Measurements from ENCODE around the gene FBXO33. TPM values are rescaled to one million over a fixed set of nuclear protein-coding genes. Genes with fewer than 3 reads are reported as not detected.
"Not testable (repeated sequence)": the region's sequence is repeated elsewhere in the genome, so short reads cannot be mapped to it uniquely, and the experiment has no call there.

FBXO33 gene
- total RNA-seq, 3 donors from 2014 or later: 8.6 to 9.9 (median 9.6) TPM

GRCh38 chr14:39365354-39365753 is 66.9 kb downstream of the FBXO33 start:
- H3K9me3 ChIP-seq: peaks cover 13% of the 10 kb centered on the region
- no peak overlapping the region for H3K4me3 ChIP-seq
- intact Hi-C loops (cut with DNase I, micrococcal nuclease): no loop called here
- no peak for TF ChIP-seq CTCF (IDR thresholded peaks at IDR 0.05)
- no peaks in the 10 kb centered on the region for H3K36me3 ChIP-seq (ENCODE audit: low read depth)
- no peak for ATAC-seq
- H3K4me1 ChIP-seq (ENCODE audit: low read depth): no peaks in the 10 kb centered on the region
- DNase-seq: no peak

GRCh38 chr14:39364509-39364908 is 67.7 kb downstream of the FBXO33 start:
- no peak for ATAC-seq
- peaks cover 13% of the 10 kb centered on the region for H3K9me3 ChIP-seq
- H3K36me3 ChIP-seq (ENCODE audit: low read depth): no peaks in the 10 kb centered on the region
- no peaks in the 10 kb centered on the region for H3K4me1 ChIP-seq (ENCODE audit: low read depth)
- no peak for TF ChIP-seq CTCF (IDR thresholded peaks at IDR 0.05)
- H3K4me3 ChIP-seq: no peak overlapping the region
- DNase-seq: no peak
- intact Hi-C loops (cut with DNase I, micrococcal nuclease): no loop called here

DNA sequence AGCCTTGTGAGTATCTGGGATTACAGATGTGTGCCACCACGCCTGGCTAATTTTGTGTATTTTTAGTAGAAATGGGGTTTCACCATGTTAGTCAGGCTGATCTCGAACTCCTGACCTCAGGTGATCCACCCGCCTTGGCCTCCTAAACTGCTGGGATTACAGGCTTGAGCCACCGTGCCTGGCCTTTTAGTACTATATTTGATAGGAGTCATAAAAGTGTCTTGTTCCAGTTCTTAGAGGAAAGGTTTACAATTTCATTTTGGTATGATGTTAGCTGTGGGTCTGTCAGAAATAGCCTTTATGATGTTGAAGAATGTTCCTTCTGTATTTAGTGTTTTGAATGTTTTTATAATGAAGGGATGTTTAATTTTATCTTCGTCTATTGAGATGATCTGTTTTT is 70.7 kb downstream of the FBXO33 start:
- not testable (repeated sequence) for H3K36me3 ChIP-seq (ENCODE audit: low read depth)

DNA sequence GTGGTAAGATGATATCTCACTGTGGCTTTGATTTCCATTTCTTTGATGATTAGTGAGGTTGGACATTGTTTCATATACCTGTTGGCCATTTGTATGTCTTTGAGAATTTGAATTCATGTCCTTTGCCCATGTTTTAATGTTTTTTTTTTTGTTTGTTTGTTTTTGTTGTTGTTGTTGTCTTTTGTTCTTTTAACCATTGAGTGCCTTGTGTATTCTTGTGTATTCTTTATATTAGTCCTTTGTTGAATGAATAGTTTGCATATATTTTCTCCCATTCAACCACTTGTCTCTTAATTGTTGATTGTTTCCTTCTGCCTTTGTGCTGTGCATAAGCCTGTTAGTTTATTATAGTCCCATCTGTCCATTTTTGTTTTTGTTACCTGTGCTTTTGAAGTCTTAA is 71.9 kb downstream of the FBXO33 start:
- DNase-seq: no peak
- TF ChIP-seq CTCF (IDR thresholded peaks at IDR 0.05): no peak
- no peaks in the 10 kb centered on the region for H3K36me3 ChIP-seq (ENCODE audit: low read depth)
- no peaks in the 10 kb centered on the region for H3K4me1 ChIP-seq (ENCODE audit: low read depth)
- intact Hi-C loops (cut with DNase I, micrococcal nuclease): no loop called here
- ATAC-seq: no peak
- no peak overlapping the region for H3K4me3 ChIP-seq
- H3K9me3 ChIP-seq: peaks cover 13% of the 10 kb centered on the region

More for the DNA sequence above, 70.7 kb downstream of the FBXO33 start:
- ATAC-seq; intact Hi-C loops (cut with DNase I, micrococcal nuclease); DNase-seq; H3K4me3 ChIP-seq; H3K4me1 ChIP-seq (ENCODE audit: low read depth): not testable (repeated sequence)
- H3K9me3 ChIP-seq: peaks cover 13% of the 10 kb centered on the region

GRCh38 chr14:39359069-39359468 is 73.2 kb downstream of the FBXO33 start:
- H3K4me3 ChIP-seq; H3K4me1 ChIP-seq (ENCODE audit: low read depth); H3K36me3 ChIP-seq (ENCODE audit: low read depth); intact Hi-C loops (cut with DNase I, micrococcal nuclease); DNase-seq; H3K9me3 ChIP-seq; ATAC-seq: not testable (repeated sequence)

DNA sequence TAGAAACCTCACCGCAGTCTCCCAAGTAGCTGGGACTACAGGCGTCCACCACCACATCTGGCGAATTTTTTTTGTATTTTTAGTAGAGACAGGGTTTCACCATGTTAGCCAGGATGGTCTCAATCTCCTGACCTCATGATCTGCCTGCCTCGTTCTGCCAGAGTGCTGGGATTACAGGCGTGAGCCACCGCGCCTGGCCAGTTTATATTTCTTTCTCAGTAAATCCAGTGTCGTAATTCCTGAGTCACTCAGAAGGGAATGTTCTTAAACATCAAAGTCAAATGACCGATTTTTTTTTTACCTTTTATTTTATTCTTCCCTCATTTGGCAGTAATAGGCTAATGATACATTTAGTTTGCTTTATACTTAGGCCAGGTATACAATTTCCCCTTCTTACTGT is 80.5 kb downstream of the FBXO33 start:
- H3K4me1 ChIP-seq (ENCODE audit: low read depth): no peaks in the 10 kb centered on the region
- no peak for DNase-seq
- no peak for ATAC-seq

More for the DNA sequence above, 80.5 kb downstream of the FBXO33 start:
- Histone ChIP-seq H3K36me3 (ENCODE audit: low read depth) (no peaks in the 10 kb centered on the region), H3K9me3 (no peaks in the 10 kb centered on the region), H3K4me3 (no peak overlapping the region)
- no peak for TF ChIP-seq CTCF (IDR thresholded peaks at IDR 0.05)
- intact Hi-C loops (cut with DNase I, micrococcal nuclease): no loop called here
